Hepatocyte (in vitro differentiated cells): ENCODE results near the gene TAPBP.

Source experiments
- EZH2phosphoT487 ChIP-seq: fragments of 200-600 bp; sonication (generic); IDR thresholded peaks from one replicate; pipeline ENCODE4 v1.6.1; 2018; ENCODE audit warnings: antibody characterized with exemption, mild to moderate bottlenecking, low read depth, moderate library complexity; ENCODE audit not compliant: unreplicated experiment, severe bottlenecking
- TF ChIP-seq, protein P1 (sequence below): fragments of 200-600 bp; sonication (generic); IDR thresholded peaks from 2 replicates; pipeline ENCODE4 v1.5.1; 2016; ENCODE audit warnings: antibody characterized with exemption, mild to moderate bottlenecking; ENCODE audit not compliant: poor library complexity

- TF ChIP-seq, protein P1, sequence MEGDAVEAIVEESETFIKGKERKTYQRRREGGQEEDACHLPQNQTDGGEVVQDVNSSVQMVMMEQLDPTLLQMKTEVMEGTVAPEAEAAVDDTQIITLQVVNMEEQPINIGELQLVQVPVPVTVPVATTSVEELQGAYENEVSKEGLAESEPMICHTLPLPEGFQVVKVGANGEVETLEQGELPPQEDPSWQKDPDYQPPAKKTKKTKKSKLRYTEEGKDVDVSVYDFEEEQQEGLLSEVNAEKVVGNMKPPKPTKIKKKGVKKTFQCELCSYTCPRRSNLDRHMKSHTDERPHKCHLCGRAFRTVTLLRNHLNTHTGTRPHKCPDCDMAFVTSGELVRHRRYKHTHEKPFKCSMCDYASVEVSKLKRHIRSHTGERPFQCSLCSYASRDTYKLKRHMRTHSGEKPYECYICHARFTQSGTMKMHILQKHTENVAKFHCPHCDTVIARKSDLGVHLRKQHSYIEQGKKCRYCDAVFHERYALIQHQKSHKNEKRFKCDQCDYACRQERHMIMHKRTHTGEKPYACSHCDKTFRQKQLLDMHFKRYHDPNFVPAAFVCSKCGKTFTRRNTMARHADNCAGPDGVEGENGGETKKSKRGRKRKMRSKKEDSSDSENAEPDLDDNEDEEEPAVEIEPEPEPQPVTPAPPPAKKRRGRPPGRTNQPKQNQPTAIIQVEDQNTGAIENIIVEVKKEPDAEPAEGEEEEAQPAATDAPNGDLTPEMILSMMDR = no peak
- TF ChIP-seq EZH2phosphoT487 = no peak
These were observed 25.5 kb downstream of the TAPBP start for GRCh38 chr6:33288141-33288920.
